OCI-M2 (cell line): ENCODE data around the gene EDAR.

Source experiments
- DNase-seq: peaks from one replicate; lab custom pipeline; 2025; ENCODE audit not compliant: unreplicated experiment; lab: John Stamatoyannopoulos, UW

Gene EDAR

DNA sequence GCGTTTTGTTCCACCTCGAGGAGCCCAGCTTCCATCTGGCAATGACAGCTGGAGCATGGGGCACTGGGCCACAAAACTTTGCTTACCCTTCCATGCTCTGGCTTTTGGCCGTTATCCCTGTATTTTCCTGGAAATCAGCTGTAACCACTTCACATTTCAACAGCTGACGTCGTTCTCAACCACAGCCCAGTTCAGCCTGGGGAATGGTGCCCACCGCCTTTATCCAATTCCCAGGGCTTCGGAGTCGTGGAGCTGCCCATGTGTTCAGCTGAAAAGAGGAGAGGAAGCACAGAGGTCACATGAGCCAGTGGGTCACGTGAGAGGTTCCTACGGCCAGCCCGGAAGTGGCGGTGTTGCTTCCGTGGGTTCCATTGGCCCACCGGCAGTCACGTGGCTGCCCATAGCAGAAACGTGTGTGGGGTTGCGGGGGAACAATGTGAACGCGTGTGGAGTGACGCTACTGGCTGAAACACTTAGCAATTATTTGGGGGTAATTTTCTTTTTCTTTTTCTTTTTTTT is 16.7 kb upstream of the EDAR start:
- DNase-seq: no peak

GRCh38 chr2:109001201-109001600 is 12.2 kb upstream of the EDAR start:
- no peak for DNase-seq

- no peak for DNase-seq
Measured at GRCh38 chr2:109000738-109001137, 11.7 kb upstream of the EDAR start.

DNA sequence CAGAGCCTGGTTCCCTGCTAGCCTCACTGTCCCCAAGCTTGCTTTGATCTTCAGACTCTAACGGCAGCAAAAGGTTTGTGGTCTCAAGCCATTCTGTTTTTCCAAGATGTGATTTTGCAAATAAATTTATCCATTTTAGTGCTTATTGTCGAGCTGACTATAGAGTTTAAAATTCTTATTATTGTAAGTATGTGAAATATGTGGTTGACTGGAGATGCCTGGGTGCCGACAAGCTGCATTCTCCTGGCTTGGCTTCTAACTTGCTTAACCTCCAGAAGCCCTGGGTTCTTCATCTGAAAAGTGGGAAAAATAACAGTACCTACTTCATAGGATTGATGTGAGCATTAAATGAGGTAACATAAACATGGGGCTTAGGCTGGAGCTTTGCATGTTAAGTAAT is 9.9 kb upstream of the EDAR start:
- DNase-seq: no peak

DNA sequence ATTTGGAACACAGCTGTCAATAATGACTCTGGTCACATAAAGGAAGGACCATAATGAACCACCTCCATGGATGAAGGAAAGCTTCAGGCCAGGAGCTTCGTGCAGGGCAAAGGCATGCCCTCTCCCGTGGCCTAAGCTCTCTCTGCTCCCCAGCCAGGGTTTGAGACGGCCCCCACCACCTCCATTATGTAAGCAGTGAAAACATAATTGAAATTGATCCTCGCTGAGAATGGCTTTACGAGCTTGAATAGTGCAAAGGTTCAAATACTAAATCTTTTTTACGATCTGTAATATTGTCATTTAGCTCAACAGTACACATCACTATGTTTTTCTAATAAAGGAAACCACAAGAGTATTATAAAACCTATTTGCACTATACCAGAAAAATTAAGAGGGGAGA is 5.2 kb upstream of the EDAR start:
- DNase-seq: no peak

- DNase-seq: no peak
Measured at GRCh38 chr2:108993095-108993937, 4.3 kb upstream of the EDAR start.

- no peak for DNase-seq
Measured at GRCh38 chr2:108988076-108988795, 784 bp downstream of the EDAR start.

GRCh38 chr2:108986916-108987510 is 2.0 kb downstream of the EDAR start:
- DNase-seq: no peak

- no peak for DNase-seq
Measured at GRCh38 chr2:108983610-108984009, 5.4 kb downstream of the EDAR start.

DNA sequence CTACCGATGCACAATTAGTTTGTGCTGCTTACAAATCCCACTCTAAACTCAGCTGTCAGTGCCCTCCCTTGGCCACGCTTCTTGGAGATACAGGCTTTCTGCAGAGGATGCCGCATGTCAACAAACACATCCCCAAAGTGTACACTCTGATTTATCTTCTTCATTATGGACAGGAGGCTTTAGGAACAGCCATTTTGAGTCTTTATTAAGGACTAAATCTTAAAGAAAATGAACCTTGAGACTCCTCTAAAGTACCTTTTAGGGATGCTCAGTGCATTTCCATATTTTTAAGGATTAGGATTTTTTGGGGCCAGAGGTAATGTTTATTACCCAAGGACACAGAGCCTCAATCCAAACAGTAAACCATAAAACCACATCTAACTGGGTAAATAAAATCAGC is 6.0 kb downstream of the EDAR start:
- no peak for DNase-seq

DNA sequence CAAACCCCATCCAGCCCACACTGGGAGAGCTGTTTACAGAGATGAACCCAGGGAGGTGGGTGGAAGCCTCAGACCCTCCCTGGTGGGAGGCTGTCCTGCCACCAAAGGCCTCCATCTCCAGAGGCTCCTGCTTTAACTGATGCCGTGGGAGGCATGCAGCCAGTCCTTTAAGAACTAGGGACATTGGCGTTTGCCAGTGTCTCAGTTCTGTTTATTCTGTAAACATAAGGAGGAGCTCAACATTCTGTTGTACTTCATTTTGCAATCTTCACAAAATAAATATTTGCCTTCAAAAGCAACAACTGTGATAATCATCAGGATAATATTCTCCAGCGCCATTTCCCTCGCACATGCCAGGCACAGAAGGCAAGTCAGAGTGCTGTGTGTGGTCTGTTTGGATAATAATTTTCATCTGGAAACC is 6.8 kb downstream of the EDAR start:
- DNase-seq: no peak

DNA sequence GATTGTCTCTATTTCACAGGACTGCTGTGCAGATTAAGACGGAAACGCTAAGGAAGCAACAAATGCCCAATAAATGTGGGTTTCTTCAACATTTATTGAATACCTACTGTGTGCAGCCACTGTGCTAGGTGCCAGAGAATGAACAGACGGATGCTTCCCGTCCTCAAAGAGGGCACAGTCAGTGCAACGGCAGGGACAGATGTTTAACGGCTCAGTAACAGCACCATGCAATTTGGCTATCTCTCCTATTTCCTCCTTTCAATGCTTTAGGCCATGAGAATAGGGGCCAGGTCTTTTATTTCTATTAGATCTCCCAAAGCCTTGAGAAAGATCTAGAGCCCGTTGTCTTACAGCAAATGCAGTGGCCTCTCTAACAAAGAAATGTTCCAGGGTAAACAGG is 7.2 kb downstream of the EDAR start:
- no peak for DNase-seq

GRCh38 chr2:108980076-108980475 is 8.9 kb downstream of the EDAR start:
- DNase-seq: no peak

DNA sequence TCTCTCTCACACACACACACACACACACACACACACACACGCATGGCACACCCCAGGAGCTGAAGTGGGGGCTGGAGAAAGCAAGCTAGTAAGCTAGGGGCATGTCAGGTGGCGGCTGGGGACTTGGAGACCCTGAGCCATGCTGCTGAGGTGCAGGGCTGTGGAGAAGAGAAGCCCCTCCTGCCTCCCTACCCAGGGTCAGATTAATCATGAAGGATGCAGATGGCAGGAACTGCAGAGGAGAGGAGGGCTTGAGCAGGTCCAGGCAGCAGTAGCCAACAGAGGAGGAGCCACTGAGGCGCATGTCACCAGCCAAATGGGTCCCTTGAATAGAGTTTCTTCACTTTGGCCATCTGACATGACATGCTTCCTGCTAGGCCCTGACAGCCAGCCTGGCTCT is 9.6 kb downstream of the EDAR start:
- no peak for DNase-seq

- DNase-seq: no peak
Measured at GRCh38 chr2:108978709-108979111, 10.3 kb downstream of the EDAR start.

- no peak for DNase-seq
Measured at GRCh38 chr2:108975613-108976435, 13.2 kb downstream of the EDAR start.

DNA sequence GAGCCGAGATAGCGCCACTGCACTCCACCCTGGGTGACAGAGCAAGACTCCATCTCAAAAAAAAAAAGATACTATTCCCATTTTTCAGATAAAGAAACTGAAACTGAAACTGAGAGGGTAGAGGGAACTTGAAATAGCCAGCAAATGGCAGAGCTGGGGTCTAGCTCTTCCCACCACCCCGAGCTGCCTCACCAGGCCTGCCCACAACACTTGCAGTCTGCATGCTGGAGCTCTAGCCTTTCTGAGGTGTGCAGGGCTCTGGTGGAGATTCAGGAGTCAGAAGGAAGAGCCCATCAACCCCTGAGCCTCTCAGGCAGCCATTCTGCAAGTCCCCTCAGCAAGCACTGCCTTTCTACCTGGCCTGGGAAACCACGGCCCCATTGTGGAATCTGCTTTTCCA is 14.3 kb downstream of the EDAR start:
- no peak for DNase-seq

- DNase-seq: no peak
Measured at GRCh38 chr2:108972663-108973062, 16.4 kb downstream of the EDAR start.

DNA sequence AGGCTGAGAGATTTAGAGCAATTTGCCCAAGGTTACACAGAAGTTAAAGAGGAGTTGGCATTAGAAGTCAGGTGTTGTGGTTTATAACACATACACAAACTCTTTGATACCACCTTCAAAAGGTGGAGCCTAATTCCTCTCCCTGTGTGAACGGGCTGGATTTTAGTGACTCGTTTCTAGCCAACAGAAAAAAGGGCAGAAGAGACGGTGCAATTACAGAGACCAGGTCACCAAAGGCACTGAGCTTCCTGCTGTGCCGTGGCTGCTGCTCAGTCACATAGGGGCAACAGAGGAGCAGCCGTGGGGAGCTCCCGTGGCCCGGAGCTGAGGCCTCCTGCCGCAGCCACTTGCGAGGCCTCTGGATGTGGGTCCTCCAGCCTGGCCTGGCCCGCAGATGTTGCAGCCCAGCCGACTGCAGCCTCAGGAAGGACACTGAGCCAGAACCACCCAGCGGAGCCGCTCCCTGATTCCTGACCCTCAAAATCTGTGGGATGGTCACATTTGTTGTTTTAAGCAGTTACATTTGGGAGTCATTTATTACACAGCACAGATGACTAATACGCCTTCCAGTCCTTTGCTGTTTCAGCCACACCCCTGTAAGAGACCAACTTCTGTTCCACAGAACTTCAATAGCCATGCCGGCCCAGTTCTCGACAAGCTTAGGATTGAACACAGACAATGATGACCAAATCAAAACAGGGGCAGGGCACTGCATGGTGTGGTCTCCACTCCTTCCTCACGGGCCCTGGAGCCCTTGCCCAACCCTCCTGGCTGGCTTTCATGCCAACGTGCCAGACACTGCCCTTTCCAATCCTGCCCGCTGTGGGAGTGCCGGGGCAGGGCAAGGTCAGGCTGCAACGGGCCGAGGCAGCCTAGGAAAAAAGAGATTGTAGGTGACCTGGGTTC is 17.1 kb downstream of the EDAR start:
- no peak for DNase-seq

GRCh38 chr2:108970369-108970768 is 18.7 kb downstream of the EDAR start:
- DNase-seq: no peak
